Right lobe of liver (tissue), 4 donors: ENCODE results near the gene SOCS3.

Experiments
- CTCF ChIP-seq, 4 donors: fragments of 200-600 bp in 3 of 4; fragments of 450-650 bp in 1 of 4; IDR thresholded peaks; one replicate each; pipeline versions ENCODE4 v1.5.1 to v1.8.0; 2016 to 2022; ENCODE audit warnings: antibody characterized with exemption in 4 of 4, mild to moderate bottlenecking in 2 of 4
- POLR2A ChIP-seq: fragments of 450-650 bp; IDR thresholded peaks from one replicate; pipeline ENCODE4 v1.6.1; 2017; ENCODE audit warnings: antibody characterized with exemption, mild to moderate bottlenecking
- donor health status: DM: no; HTN: no; CAD: no.
- donor health status: DM: no; HTN: no; CAD: no.
- donor health status: DM: no; HTN: yes; CAD: no.

DNA sequence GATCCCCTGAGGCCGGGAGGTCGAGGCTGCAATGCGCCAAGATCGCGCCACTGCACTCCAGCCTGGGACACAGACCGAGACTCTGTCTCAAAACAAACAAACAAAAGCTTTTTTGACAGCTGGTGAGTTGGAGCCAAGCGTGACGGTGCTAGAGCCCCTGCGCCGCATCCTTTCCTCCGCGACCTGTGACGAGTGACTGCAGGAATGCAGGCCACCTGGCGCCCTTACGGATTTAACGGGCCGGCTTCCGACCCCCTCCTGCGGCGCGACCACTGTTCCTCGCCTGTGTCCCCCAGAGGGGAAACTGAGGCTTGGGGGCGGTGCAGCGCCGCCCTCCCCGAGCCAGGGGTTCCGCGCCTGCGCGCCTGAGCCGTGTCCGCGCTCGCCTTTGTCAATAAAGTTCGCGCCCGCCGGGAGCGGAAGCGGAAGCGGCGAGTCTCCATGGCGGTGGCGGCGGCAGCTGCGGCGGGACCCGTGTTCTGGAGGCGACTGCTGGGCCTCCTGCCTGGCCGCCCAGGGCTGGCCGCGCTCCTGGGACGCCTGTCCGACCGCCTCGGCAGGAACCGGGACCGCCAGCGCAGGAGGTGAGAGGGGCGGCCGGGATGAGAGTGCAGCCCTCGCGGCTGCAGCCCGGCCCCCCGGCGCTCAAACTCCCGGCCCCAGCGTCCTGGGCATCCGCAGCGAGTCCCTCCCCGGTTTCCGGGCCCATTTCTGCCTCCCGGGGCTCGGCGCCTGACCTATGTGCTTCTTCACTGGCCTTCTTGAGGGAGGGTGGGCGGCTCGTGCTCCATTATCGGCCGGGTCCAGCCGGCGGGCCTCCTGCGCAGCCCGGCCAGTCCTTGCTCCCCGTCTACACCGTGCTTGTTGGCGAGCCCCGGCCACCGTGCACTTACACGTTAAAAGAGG, 18.6 kb upstream of the SOCS3 start, which contains the start of gene PGS1:
- peak; percentile 88 for TF ChIP-seq POLR2A
- TF ChIP-seq CTCF (IDR thresholded peaks at IDR 0.05) = no peak
